K562 (cell line): Measurements from ENCODE around the gene PPP1R14B. TPM values are rescaled to one million over a fixed set of nuclear protein-coding genes. Genes with fewer than 3 reads are reported as not detected.
A peak's percentile ranks its signal among the peaks of the same experiment; 100 is the strongest.

Source experiments
- BCL6 ChIP-seq: fragments of 250-450 bp; sonication (Bioruptor Pico); IDR thresholded peaks from 2 replicates; pipeline ENCODE4 v1.4.0; 2020
- CREB5 ChIP-seq: fragments of 250-450 bp; sonication (Bioruptor Pico); IDR thresholded peaks from 2 replicates; pipeline ENCODE4 v1.5.0; 2020; ENCODE audit warnings: mild to moderate bottlenecking
- EGR1 ChIP-seq: fragments of 450-650 bp; conservative IDR thresholded peaks from 2 replicates; pipeline ENCODE4 v1.6.1; 2017; ENCODE audit warnings: mild to moderate bottlenecking
- FOXA1 ChIP-seq: fragments of 450-650 bp; IDR thresholded peaks from 2 replicates; pipeline ENCODE4 v1.6.1; 2016; ENCODE audit warnings: mild to moderate bottlenecking, borderline replicate concordance
- KDM2B ChIP-seq: fragments of 250-450 bp; sonication (Bioruptor Pico); IDR thresholded peaks from 2 replicates; pipeline ENCODE4 v1.8.0; 2021; ENCODE audit warnings: mild to moderate bottlenecking, moderate library complexity
- MBD2 ChIP-seq: sonication (generic); IDR thresholded peaks from 2 replicates; pipeline ENCODE4 v1.6.1; 2016; ENCODE audit warnings: low read depth, borderline replicate concordance
- NCOA1 ChIP-seq: fragments of 450-650 bp; IDR thresholded peaks from 2 replicates; pipeline ENCODE4 v1.6.1; 2016; ENCODE audit warnings: low read depth
- SMARCE1 ChIP-seq: fragments of 450-650 bp; IDR thresholded peaks from 2 replicates; pipeline ENCODE4 v1.7.1; 2016; ENCODE audit warnings: mild to moderate bottlenecking
- STAT5A ChIP-seq: IDR thresholded peaks from 2 replicates; pipeline ENCODE4 v1.6.1; 2012; ENCODE audit warnings: low read length, inconsistent platforms, borderline replicate concordance
- SUPT5H ChIP-seq: fragments of 450-650 bp; IDR thresholded peaks from 2 replicates; pipeline ENCODE4 v1.6.1; 2016
- THAP12 ChIP-seq: fragments of 250-450 bp; sonication (Bioruptor Pico); IDR thresholded peaks from 2 replicates; pipeline ENCODE4 v1.9.0; 2021; ENCODE audit warnings: mild to moderate bottlenecking, inconsistent platforms
- TRIM28 ChIP-seq: fragments of 450-650 bp; IDR thresholded peaks from 2 replicates; pipeline ENCODE4 v1.6.1; 2017
- ZNF24 ChIP-seq: fragments of 450-650 bp; IDR thresholded peaks from 2 replicates; pipeline ENCODE4 v1.6.1; 2016
- ZNF280B ChIP-seq: fragments of 250-450 bp; sonication (Bioruptor Pico); IDR thresholded peaks from 2 replicates; pipeline ENCODE4 v1.5.1; 2021; ENCODE audit warnings: mild to moderate bottlenecking
- ZNF518B ChIP-seq: fragments of 250-450 bp; sonication (Bioruptor Pico); IDR thresholded peaks from 2 replicates; pipeline ENCODE4 v1.5.0; 2021; ENCODE audit warnings: mild to moderate bottlenecking, moderate library complexity
- ZNF655 ChIP-seq: fragments of 250-450 bp; sonication (Bioruptor Pico); IDR thresholded peaks from 2 replicates; pipeline ENCODE4 v1.5.0; 2021
- ZNF740 ChIP-seq, 3 experiments: fragments of 200-800 bp in 1 of 3; sonication (Bioruptor generic) in 1 of 3; sonication (generic) in 1 of 3; formaldehyde crosslinking in 1 of 3; IDR thresholded peaks; 2 replicates each; pipeline versions ENCODE4 v1.6.1 to v1.8.0; 2016 to 2022; ENCODE audit warnings: mild to moderate bottlenecking in 2 of 3, missing compliant biosample characterization in 2 of 3, missing genetic modification characterization in 2 of 3, missing genetic modification reagents in 1 of 3
- polyA plus RNA-seq, 8 experiments: library from polyadenylated mRNA; depleted of rRNA in 4 of 8; stranded (reverse) in 5 of 8; unstranded in 3 of 8; fragments of >200 nt; fragmentation: Nextera tagmentation in 2 of 8; fragmentation: Illumina TruSeq in 1 of 8; extraction: Ambion mirVana in 2 of 8; extraction: Trizol in 1 of 8; gene quantifications; 2 replicates each; pipeline versions ENCODE4 v1.2.1 to v1.2.3, GENCODE V29; 2011 to 2014; ENCODE audit warnings: inconsistent platforms in 1 of 8, missing spikeins in 1 of 8
- total RNA-seq, 7 experiments: library from RNA; depleted of rRNA in 6 of 7; stranded (reverse); fragments of >200 nt in 6 of 7; fragmentation: Illumina TruSeq in 2 of 7; extraction: Trizol in 2 of 7; gene quantifications; 2 replicates each; pipeline versions ENCODE4 v1.2.1 to v1.2.3, GENCODE V29; 2011 to 2021; ENCODE audit warnings: low replicate concordance in 1 of 7

PPP1R14B gene
- total and polyA plus RNA-seq, 9 of the 15 experiments (the other 6 are each of a cell fraction or from before 2014, with no cell fraction given): 7.7 to 566 (median 212) TPM

- TF ChIP-seq SUPT5H (0 out of 2 replicates have a peak, but pooled peaks have one; percentile 64), NCOA1 (no peak), ZNF280B (CRISPR knock-in tag) (no peak), THAP12 (CRISPR knock-in tag) (0 out of 2 replicates have a peak, but pooled peaks have one; percentile 16), SMARCE1 (peak; percentile 72), ZNF24 (0 out of 2 replicates have a peak, but pooled peaks have one; percentile 39), ZNF740 (CRISPR knock-in tag; IDR thresholded peaks at IDR 0.05) (peak; percentile 79; the same call in 1 of the 2 replicates), ZNF740 (tag; IDR thresholded peaks at IDR 0.05) (no peak), EGR1 (peak; percentile 69), FOXA1 (no peak), MBD2 (no peak), ZNF518B (no peak), CREB5 (no peak), TRIM28 (no peak), BCL6 (CRISPR knock-in tag) (no peak), KDM2B (CRISPR knock-in tag) (no peak), ZNF655 (no peak), STAT5A (no peak)
These were observed 734 bp downstream of the PPP1R14B start (continued) for GRCh38 chr11:64245797-64246620.
